ENCODE measurements around the gene CDH8.

DNA sequence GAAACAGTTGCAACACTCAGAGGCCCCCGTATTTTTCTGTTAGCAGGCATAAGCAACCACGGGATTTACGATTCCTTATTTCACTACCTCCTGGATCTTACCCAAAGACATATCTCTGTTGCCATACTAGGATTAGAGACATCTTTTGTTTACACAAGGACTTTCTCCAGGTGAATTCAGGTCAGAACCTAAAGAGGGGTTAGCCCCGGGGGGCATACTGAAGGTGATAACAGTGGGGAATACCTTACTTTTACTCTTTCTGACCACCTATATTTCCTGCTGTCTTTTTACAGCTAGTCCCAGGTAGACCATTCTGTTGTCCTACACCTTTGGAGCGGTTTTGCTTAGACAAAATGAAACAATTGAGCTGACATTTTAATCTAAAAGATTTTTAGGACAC is 27.9 kb upstream of the CDH8 start:
- TF ChIP-seq, protein P1, sequence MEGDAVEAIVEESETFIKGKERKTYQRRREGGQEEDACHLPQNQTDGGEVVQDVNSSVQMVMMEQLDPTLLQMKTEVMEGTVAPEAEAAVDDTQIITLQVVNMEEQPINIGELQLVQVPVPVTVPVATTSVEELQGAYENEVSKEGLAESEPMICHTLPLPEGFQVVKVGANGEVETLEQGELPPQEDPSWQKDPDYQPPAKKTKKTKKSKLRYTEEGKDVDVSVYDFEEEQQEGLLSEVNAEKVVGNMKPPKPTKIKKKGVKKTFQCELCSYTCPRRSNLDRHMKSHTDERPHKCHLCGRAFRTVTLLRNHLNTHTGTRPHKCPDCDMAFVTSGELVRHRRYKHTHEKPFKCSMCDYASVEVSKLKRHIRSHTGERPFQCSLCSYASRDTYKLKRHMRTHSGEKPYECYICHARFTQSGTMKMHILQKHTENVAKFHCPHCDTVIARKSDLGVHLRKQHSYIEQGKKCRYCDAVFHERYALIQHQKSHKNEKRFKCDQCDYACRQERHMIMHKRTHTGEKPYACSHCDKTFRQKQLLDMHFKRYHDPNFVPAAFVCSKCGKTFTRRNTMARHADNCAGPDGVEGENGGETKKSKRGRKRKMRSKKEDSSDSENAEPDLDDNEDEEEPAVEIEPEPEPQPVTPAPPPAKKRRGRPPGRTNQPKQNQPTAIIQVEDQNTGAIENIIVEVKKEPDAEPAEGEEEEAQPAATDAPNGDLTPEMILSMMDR (IDR thresholded peaks at IDR 0.05; ENCODE audit: extremely low read depth in 1 of 2, insufficient read depth in 1 of 2, low read depth in 1 of 2, low read length in 2 of 2) = no peak
- TF ChIP-seq POLR2A (IDR thresholded peaks at IDR 0.05; ENCODE audit: low read depth, low read length) = no peak
- no peak for TF ChIP-seq GATA2 (IDR thresholded peaks at IDR 0.05; ENCODE audit: insufficient read depth, insufficient read length, low read depth, low read length)
